Stimulated activated CD8-positive, alpha-beta memory T cell treated with anti-CD3 and anti-CD28 coated beads, Interleukin-7, amount 100 ng/mL, for 4 hours (primary cell): ENCODE measurements around the gene MRPL58.
"Not testable (repeated sequence)": the region's sequence is repeated elsewhere in the genome, so short reads cannot be mapped to it uniquely, and the experiment has no call there.

Experiments
- DNase-seq, 2 donors: peaks; one replicate each; pipeline ENCODE4 v3.0.0-alpha.2; 2020; ENCODE audit warnings: low read depth in 2 of 2

Gene MRPL58

DNA sequence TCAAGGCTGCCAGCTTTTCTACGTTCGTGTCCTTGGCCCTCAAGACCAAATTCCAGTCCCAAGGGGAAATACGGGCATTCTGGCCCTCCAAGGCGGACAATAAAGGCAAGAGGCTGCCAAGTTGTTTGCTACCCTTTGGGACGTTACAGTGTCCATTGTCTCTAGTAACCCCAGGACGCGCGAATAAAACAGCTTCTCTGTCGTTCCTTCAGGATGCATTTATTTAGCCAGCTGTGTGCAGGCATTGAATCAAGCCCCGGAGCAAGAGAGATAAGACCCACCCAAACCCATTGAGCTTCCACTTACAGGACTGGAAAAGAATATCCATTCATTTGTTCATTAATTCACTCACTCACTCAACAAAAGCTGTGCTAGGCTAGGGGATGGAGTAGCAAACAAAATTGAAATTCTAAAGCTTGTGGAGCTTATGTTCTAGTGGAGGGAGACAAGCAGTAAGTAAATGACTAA is 656 bp downstream of the MRPL58 start:
- DNase-seq: no peak

DNA sequence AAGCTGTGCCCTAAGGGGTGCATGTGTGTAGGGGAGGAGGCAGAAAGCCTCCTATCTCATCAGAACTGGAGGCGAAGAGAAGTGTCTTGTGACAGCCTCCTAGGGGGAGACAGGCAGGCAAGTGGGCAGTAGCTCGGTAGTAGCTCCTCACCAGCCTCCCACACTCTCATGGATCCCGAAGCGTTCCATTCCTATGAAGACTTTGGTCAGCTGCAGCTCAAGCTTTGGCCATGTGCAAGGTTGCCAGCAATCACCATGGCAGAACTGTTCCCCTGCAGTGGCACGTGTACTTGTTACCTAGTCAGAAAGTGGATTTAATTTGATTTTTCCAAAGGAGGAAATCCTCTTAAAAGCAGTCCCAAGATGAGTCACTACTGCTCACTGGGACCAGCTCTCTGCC is 6.7 kb downstream of the MRPL58 start:
- DNase-seq: no peak

DNA sequence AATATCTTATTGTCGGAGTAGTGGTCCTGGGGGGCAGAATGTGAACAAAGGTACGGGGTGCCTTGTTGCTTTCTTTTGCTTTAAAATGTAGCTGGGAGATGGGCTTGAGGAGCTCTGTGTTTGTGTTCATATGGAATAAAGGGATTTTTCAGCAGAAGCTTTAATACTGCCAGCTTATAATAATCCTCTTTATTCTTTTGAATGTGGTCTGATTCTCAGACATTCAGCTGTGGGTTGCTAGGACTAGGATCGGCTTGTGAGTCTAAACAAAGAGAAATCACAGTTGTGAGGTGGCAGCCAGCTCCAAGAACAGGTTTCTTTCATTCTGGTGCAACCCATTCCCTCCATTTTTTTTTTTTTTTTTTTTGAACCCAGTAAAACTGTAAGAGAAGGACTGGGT is 7.2 kb downstream of the MRPL58 start:
- DNase-seq: no peak

DNA sequence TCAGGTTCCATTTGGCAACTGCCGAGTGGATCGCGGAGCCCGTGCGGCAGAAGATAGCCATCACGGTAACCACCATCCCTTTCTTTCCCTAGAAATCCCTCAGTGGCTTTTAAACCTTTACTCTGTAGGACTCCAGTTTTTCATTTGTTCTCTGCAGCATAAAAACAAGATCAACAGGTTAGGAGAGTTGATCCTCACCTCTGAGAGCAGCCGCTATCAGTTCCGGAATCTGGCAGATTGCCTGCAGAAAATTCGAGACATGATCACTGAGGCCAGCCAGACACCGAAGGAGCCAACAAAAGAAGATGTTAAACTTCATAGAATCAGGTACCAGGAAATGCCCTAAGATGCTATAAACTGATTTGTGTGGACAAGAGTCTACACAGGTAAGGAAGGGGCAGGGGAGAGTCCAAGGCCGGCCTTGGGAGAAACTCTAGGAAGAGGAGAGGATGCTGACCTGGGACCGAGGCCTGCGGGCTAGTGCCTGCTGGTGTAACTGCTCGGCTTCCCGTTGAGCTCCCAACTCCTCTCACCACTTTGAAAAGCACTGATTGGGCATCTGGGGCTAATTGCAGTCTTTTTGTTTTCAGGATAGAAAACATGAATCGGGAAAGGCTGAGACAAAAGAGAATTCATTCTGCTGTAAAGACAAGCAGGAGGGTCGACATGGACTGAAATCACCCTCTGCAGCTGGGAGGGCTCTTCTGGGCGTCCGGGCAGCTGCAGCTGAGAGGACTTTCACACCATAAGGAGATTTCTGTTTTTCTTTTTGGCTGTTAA is 8.1 kb downstream of the MRPL58 start:
- DNase-seq: no peak

DNA sequence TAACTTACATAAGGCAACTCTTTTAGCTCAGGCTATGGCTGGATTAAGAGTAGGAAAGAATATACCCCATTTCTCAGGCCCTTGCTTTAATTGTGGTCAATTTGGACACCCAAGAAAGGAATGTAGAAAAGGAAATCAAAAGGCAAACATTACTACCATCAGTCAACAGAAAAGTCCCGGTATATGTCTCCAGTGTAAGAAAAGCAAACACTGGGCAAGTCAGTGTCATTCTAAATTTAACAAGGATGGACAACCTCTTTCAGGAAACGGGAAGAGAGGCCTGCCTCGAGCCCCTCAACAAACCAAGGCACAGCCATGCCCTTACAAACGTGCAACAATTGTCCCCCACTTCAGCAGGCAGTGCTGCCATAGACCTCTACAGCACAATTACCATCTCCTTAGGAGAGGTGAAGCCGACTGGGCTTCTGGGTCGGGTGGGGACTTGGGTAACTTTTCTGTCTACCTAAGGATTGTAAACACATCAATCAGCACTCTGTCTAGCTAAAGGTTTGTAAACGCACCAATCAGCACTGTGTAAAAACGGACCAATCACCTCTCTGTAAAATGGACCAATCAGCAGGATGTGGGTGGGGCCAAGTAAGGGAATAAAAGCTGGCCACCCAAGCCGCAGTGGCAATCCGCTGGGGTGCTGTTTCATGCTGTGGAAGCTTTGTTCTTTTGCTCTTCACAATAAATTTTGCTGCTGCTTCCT is 12.4 kb downstream of the MRPL58 start:
- no peak for DNase-seq

DNA sequence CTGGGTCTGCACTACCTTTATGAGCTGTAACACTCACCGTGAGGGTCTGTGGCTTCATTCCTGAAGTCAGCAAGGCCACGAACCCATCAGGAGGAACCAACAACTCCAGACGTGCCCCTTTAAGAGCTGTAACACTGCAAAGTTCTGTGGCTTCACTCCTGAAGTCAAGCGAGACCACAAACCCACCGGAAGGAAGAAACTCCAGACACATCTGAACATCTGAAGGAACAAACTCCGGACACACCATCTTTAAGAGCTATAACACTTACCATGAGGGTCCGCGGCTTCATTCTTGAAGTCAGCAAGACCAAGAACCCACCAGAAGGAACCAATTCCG is 12.9 kb downstream of the MRPL58 start:
- DNase-seq: not testable (repeated sequence)

DNA sequence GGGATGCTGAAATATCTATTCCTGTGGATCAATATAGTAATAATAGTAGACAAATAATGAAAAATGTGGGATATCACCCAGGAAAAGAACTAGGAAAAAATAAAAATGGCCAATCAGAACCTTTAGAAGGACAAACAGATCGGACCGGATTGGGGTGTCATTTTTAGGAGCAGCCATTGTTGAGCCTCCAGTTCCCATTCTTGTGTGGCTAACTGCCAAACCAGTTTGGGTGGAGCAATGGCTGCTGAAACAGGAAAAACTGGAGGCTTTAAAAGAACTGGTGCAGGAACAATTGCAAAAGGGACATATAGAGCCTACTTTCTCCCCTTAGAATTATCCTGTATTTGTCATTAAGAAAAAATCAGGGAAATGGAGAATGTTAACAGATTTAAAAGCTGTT is 14.2 kb downstream of the MRPL58 start:
- DNase-seq: not testable (repeated sequence)

DNA sequence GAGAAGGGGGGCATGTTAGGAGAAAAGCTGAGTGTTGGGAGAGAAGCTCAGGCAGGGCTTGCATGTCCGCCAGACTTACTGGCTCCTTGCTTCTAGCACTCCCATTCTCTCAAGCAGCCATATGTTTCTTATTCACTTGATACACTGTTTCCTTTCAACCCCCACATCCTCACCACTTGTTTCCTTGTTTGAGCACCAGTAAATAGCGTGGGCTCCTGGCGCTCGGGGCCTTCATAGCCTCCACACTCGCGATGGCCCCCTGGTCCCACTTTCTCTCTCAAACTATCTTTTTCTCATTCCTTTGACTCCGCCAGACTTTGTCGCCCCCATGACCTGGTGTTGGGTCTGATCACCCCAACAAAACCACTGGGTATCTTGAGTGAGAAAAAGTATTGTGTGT is 17.7 kb downstream of the MRPL58 start:
- DNase-seq: no peak

DNA sequence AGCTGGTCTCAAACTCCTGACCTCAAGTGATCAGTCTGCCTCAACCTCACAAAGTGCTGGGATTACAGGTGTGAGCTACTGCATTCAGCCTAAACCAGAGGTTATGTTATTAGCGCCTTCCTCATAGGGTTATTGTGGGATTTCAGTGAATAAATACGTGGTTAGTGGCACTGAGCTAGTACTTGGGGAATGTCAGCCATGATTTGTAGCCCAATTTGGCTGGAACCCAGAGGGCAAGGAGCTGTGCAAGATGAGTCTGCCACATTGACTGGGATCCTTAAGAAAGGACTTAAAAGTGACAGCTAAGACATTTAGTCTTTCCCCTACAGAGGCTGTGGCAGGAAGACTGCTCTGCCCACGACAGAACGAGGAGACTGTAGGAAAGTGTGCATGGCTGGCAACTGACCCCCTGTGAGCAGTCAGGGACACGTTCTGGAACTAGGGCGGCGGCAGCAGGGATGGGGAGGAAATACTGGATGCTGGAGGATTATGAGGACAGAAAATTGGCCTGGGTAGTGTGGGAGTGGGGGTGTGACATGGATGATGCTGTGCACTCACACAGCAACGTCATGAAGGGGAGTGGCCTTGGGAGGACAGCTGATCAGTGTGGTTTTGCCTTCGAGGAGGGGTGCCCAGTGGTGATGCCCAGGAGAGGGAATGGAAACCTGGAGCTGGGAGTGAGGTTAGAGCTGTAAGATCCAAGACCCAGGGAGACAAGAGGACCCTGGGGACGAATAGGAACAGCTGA is 19.7 kb downstream of the MRPL58 start:
- peak in 1 of 2 donors; percentile 36 for DNase-seq

DNA sequence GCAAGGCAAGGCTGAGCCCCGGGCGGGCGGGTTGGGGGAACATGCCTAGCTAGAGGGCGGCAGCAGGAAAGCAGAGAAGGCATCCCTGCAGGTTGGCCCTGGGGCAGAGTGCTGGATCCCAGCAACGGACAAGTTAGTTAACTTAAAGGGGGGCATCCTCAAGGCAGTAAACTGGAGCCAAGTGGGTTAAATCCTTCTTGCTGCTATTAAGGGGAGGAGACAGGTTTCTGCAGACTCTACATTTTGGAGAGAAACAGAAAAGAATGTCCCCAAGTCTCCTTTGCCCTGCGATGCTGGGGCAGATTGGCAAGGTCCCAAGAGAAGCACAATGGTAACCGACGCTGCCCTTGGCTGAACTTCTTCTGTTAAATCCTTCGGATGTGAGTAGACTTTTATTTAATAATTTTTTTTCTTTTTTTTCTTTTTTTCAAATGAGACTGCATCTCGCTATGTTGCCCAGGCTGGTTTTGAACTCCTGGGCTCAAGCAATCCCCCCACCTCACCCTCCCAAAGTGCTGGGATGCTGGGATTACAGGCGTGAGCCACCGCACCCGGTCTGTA is 20.3 kb downstream of the MRPL58 start:
- DNase-seq: no peak

DNA sequence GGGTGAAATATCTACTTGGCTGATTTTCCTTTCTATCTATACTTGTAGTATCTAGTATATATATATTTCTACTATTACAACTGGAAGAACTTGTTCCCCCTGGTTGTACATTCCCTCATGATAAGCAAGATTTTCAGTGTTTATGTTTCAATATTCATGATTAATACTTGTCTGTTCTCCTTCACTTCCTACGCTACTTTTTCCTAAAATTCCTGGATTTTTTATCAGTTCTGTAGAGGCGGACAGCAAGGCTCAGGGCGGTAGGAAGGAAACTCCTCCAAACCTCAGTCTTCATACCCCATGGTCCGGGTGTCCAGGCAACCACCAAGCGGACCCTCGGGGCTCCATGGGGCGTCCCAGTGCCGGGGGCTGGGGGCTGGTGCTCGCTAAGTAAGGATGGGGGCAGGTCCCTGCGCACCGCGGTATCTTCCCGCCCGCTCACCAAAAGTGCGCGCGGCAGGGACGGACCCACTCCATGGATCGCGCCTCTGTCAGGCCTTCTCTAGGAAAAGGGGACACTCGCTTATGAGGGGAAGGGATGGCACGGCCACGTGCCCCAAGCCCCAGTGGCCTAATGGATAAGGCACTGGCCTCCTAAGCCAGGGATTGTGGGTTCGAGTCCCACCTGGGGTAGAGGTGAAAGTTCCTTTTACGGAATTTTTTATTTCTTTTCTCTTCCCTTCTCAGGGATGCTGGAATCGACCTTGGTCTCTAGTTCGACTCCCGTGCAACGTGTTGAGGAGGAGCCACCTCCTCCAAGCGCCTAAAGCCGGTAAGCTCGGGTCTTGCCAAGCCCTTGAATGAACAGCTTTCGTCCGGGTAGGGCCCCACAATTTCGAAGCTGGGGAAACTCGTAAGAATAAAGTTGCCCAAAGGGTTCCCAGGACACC is 21.1 kb downstream of the MRPL58 start:
- peak; percentile 64 to 69 for DNase-seq

DNA sequence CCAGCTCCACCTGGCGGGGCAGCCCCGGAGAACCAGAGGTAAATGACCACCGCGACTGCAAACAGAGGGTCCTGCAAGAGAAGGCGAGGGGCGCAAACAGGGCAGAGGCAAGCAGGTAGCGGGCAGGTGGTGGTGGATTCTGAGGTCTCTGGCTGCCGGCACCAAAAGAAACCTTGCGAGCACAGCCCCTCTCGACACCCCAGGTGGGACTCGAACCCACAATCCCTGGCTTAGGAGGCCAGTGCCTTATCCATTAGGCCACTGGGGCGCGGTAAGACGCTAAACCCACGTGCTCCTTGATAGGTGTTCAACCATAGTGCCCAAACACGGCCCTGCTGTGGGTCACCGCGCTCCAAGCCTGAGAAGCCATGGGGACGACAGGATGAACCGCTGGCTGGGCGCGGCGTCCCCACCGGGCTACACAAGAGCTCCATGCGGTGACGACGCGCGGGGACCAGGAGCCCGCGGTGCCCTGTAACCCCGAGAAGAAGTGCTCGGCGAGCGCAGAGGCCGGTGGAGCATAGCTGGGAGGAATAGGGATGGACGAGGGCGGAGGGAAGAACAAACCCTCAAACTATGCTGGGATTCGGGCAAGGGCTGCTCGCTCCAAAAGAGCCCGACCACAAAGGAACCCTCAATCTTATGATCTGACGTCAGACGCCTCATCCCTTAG is 21.9 kb downstream of the MRPL58 start:
- DNase-seq: peak; percentile 64 to 70

DNA sequence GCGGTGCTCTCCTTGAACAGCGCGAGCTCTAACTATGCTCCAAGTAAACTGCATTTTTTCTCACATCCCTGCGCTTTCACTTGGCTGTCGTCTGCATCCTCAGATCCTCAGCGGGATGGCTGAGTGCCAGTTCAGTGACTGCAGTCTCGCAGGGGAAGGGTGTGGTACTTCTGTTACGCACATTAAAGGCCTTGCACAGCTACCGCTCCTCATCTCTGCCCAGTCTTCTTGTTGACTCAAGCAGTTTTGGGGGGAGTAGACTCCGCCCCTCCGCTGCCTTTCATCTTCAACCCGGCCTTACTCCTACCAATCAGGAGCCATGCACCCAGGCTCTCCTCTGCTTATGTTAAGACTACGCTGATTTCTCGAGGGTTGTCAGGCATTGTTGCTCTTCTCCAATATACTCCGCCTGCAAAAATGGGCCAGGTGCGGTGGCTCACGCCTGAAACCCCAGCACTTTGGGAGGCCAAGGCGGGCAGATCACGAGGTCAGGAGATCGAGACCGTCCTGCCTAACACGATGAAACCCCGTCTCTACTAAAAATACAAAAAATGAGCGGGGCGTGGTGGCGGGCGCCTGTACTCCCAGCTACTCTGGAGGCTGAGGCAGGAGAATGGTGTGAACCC is 24.3 kb downstream of the MRPL58 start:
- DNase-seq: peak; percentile 70 to 73

DNA sequence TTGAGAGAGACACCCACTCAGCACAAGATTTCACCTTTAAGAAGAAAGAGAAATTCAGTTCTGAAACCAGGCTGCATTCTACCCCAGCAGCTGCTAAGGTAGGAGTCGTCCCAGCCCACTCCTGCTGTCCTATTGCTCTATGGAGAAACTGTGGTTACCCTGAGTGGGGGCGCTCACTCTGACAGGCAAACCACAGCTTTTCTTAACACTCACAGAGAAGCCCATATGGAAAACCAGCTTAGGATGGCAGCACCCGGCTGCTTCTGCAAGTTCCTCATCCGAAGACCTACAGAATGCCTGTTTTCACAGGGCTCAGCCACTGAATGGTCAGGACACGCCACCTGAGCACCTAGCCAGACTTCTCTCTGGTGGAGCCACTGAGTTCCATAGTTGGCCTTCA is 26.8 kb downstream of the MRPL58 start:
- no peak for DNase-seq

DNA sequence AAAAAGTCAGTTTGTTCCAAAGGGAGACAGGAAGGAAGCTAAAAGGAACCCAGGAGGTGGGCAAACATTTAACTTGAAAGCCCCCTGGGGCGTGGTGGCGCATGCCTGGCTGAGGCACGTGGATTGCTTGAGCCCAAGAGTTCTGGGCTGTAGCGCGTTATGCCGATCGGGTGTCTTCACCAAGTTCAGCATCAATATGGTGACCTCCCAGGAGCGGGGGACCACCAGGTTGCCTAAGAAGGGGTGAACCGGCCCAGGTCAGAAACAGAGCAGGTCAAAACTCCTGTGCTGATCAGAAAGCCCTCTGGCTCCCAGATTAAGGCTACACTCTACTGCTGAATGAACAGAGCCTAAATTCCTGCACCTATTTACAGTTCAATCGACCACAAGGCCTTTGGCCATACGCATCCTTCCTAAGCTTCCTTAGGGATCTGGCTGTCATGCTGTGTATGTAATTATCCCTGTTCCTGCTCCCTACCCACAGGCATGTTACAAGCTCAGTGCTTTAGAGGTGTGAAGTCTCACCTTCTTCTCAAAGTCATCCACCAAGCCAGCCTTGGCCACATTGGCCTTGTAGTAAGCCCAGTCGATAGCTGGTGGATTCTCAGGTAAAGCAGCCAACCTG is 29.3 kb downstream of the MRPL58 start:
- no peak for DNase-seq

DNA sequence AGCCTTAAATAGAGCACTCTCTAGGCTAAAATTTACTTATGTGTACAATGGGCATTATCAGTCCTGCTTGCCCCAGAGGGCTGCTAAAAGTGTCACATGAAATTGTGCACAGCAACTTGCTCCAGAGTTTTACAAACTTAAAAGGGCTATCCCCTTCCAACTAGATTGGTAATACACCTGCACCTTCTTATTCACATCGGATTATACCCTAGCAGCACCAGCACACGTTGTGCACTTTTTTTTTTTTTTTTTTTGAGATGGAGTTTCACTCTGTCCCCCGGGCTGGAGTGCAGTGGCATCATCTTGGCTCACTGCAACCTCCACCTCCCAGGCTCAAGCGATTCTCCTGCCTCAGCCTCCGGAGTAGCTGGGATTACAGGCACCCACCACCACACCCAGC is 31.3 kb downstream of the MRPL58 start:
- not testable (repeated sequence) for DNase-seq

DNA sequence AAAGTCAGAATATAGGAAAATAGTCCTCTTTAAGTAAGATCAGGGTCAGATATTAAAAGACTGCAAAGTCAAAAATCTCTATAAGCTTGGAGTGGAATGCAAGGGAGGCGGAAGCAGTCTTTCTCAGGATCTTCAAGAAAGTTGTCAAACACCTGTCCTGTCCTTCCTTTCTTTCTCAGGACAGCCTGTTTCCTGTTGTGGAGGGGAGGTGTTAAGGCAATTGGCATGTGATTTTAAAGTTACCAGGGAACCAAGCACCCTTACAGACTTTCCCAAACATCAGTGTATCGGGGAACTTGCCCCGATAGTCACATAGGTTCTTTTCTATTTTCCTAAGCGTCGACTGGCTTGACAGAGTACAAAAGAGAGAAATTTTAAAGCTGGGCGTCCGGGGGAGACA is 32.2 kb downstream of the MRPL58 start:
- DNase-seq: no peak

DNA sequence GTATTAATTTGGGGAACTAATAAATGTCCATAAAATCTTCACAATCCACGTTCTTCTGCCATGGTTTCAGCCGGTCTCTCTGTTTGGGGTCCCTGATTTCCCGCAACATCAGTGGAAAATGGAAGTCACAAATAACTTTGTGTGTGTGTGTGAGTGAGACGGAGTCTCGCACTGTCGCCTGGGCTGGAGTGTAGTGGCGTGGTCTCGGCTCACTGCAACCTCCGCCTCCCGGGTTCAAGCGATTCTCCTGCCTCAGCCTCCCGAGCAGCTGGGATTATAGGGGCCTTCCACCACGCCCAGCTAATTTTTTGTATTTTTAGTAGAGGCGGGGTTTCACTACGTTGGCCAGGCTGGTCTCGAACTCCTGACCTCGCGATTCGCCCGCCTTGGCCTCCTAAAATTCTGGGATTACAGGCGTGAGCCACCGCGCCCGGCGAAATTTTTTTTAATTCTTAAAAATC is 33.5 kb downstream of the MRPL58 start:
- DNase-seq: not testable (repeated sequence)

DNA sequence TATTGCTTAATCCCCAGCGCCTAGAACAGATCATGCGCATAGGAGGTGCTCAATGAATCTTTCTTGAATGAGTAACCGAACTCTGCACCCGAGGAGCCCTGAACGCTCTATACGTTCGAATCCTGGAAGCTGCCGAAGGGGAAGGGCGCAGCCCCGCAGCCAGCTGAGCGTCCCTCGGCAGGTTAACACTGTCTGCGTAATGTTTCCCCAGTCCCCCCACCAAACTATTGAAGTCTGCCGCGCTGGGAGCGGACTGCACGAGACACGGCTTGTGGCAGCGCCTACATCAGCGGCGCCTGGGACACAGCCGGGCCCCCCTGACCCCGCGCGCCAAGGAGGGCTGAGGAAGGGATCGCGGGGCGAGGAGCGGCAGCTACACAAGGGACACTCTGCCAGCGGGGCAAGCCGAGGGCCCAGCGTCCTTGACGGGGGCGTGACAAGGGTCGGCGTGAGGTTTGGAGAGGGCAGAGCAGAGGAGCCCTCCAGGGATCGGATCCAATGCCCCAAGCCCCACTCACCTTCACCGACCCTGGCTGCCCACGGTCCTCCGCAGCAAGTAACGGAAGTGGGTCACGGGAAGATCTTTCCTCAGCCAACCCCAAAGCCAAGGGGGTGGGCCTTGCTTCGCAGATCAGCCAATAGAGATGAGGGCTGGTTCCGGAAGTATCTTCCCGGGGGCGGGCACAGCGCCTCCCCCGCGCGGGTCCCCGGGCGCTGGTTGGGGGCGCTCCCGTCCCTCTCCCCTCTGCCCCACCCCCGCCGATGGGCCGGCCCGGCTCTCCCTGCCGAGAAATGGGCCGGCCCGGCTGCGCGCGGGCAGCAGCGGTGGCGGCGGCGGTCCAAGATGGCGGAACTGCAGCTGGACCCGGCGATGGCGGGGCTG is 34.2 kb downstream of the MRPL58 start, which contains the start of the genes ATP5PD and KCTD2:
Gene ATP5PD (minus strand): TSS at position 563 of the 883 bp plus-strand sequence. CDS start 4,319 bp downstream, outside the sequence.
Gene KCTD2 (plus strand): TSS at position 819 of the 883 bp plus-strand sequence. CDS start 26 bp downstream, at position 845.
- peak; percentile 93 to 95 for DNase-seq
